Measurements from ENCODE around the gene COL28A1.
A peak's percentile ranks its signal among the peaks of the same experiment; 100 is the strongest.
"Not testable (repeated sequence)": the region's sequence is repeated elsewhere in the genome, so short reads cannot be mapped to it uniquely, and the experiment has no call there.

COL28A1 gene

DNA sequence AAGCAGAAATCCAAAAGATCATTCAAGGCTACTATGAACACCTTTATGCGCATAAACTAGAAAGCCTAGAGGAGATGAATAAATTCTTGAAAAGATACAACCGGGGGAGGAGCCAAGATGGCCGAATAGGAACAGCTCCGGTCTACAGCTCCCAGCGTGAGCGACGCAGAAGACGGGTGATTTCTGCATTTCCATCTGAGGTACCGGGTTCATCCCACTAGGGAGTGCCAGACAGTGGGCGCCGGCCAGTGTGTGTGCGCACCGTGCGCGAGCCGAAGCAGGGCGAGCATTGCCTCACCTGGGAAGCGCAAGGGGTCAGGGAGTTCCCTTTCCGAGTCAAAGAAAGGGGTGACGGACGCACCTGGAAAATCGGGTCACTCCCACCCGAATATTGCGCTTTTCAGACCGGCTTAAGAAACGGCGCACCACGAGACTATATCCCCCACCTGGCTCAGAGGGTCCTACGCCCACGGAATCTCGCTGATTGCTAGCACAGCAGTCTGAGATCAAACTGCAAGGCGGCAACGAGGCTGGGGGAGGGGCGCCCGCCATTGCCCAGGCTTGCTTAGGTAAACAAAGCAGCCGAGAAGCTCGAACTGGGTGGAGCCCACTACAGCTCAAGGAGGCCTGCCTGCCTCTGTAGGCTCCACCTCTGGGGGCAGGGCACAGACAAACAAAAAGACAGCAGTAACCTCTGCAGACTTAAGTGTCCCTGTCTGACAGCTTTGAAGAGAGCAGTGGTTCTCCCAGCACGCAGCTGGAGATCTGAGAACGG lies 70.5 kb downstream of the COL28A1 start:
- DNase-seq (ENCODE audit: low spot score): not testable (repeated sequence)

DNA sequence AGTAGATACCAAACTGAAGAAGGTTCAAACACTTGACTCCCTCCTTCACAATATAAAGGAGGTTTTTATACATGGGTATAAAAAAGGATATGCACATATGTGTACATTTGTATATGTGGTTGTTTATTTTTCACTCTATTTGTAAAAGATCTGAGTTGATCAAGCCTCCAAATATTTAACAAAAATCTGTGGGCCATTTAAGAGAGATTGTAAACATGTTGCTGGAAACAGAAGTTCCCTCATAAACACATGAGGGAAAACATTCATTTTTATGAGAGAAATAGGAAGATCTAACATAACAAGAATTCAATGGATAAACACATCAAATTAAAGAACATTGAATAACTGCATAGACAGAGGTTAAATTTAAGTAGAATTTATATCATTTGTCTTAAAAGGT lies 81.7 kb downstream of the COL28A1 start:
- DNase-seq (ENCODE audit: low spot score): no peak

DNA sequence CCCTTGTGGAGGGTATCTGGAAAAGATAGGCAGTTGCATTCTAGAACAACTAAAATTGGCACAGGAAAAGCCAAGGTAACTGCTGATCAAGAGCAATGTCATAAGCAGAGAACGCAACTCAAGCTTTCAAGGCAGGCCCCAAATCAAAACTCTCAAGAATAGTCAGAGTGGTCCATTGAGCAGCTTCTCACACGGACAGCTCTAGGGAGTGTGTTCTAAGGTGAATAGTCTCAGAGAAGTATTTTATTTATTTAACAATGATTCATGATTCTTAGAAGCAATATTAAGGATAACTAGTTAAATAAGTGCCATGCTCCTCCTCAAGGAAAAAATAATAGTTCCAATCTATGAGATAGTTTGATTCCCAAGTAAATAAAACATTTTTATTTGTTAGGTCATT lies 83.0 kb downstream of the COL28A1 start:
- DNase-seq (ENCODE audit: low spot score): no peak

DNA sequence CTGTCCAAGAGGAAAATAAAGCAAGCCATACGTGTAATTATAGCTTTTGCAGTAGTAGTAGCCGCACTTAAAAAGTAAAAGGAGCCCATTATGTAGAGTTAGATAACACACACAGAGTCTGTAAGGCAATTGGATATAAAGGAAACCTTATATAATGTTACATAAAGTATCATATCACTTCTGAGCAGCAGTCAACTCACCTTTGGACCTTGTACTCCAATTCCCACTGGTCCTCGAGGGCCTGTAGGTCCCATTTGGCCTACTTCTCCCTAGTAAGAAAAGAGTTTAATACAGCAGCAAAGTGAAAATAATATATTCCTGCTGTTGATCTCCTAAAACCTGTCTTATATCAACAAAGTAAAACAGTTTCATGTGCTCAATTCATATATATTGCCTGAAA lies 83.6 kb downstream of the COL28A1 start:
- no peak for DNase-seq (ENCODE audit: low spot score)

GRCh38 chr7:7449055-7449454 lies 86.6 kb downstream of the COL28A1 start:
- DNase-seq (ENCODE audit: low spot score): no peak

DNA sequence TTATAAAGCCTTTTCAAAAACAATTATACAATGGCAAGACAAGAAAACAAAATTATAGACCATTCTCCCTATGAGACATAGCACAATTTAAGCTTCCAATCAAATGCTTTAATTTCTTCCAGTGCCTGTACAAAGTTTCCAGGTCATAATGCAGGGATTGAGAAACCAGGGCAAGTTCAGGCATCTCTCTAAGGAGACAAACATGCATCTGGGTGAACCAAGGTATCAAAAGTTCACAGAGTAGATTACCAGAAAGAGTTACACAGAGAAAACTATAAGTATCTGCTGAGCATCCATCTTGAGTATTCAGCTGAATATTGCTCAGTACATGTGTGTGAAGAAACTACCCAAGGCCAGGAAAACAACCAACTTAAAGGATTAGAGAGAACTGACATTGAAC lies 89.1 kb downstream of the COL28A1 start:
- no peak for DNase-seq (ENCODE audit: low spot score)

DNA sequence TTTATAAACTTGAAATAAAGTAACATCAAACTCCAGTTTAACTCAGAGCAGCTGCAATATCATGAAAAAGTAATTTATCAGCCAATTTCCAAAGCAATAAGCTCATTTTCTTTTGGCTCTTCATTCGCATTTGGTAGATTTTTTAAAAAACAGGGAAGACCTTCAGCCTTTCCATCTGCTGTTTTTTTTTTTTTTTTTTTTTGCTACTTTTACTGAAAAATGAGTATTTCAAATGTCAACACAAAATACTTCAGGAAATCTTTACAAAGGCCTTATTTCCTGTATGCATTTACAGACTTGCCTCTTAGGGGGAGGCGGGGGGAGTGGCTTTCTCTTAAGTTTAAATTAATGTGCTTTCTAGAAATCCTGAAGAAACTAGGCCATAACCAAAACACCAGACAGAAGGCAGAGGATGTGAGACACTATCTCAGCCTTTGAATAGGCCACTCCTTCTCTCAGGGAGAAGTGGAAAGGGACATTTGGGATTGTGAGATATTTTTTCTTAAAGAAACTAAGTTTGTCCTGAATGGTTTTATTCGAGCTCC lies 91.8 kb downstream of the COL28A1 start:
- DNase-seq (ENCODE audit: low spot score): no peak

- peak; percentile 6 for DNase-seq (ENCODE audit: low spot score)
Measured at GRCh38 chr7:7439564-7439963, 96.1 kb downstream of the COL28A1 start.

GRCh38 chr7:7438851-7439250 lies 96.8 kb downstream of the COL28A1 start:
- peak; percentile 98 for DNase-seq (ENCODE audit: low spot score)

DNA sequence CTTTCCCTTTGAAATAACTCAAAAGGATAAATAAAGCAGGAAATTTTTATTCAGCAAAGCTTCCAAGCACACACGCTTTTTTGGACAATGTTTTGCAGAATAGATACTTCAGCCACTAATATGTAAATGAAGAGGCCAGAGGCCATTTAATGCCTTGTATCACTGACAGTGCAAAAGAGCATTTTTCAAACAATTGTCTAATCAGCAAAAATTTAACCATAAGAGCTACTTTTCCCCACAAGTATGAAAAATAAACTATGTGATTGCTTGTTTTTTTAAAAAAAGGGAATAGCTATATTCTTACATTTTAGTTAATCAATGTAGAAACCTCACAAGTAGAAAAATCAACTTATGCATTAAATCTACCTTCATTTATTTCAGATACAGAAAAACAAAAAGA lies 99.7 kb downstream of the COL28A1 start:
- no peak for DNase-seq (ENCODE audit: low spot score)

GRCh38 chr7:7434329-7434728 lies 101.3 kb downstream of the COL28A1 start:
- DNase-seq (ENCODE audit: low spot score): no peak

- no peak for DNase-seq (ENCODE audit: low spot score)
Measured at GRCh38 chr7:7433811-7434210, 101.9 kb downstream of the COL28A1 start.

DNA sequence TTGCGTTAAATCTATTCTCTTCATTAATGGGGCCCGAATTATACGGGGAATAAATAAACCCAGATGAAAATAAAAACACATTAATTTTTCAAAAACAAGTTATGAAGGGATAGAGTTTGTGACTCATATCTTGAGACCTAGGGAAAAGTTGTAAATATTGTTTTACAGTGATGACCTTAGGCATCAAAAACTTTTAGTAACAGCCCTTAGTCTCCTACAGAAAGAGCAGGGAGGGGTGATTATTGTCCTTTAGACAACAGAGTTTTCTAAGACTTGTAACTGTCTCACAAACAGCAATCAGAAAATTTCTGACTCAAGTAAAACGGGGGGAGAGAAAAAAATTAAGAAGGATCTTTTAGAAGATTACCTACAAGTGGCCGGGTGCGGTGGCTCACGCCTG lies 102.7 kb downstream of the COL28A1 start:
- no peak for DNase-seq (ENCODE audit: low spot score)

- DNase-seq (ENCODE audit: low spot score): no peak
Measured at GRCh38 chr7:7428806-7429205, 106.9 kb downstream of the COL28A1 start.

GRCh38 chr7:7427363-7427762 lies 108.3 kb downstream of the COL28A1 start:
- DNase-seq (ENCODE audit: low spot score): no peak

GRCh38 chr7:7426676-7427075 lies 109.0 kb downstream of the COL28A1 start:
- no peak for DNase-seq (ENCODE audit: low spot score)

GRCh38 chr7:7425321-7425720 lies 110.4 kb downstream of the COL28A1 start:
- no peak for DNase-seq (ENCODE audit: low spot score)

GRCh38 chr7:7424151-7424873 lies 111.4 kb downstream of the COL28A1 start:
- peak; percentile 74 for DNase-seq (ENCODE audit: low spot score)

DNA sequence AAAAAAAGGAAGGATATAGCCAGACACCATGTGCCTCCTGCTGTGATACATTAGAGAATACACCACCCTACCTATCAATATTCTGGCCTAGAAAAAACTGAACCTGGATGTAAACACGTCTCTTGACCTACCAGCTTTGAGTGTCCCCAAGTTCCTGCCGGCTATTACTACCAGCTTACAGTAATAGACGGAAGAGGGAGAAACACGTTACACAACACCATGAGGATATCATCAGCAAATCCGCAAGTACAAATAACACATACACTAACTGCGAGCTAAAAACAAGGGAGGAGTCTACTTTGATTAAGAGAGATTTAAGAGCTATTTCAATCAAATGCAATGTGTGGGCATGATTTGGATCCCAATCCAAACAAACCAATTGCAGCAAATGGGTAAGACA lies 113.0 kb downstream of the COL28A1 start:
- no peak for DNase-seq (ENCODE audit: low spot score)

- DNase-seq (ENCODE audit: low spot score): no peak
Measured at GRCh38 chr7:7421826-7422225, 113.8 kb downstream of the COL28A1 start.

DNA sequence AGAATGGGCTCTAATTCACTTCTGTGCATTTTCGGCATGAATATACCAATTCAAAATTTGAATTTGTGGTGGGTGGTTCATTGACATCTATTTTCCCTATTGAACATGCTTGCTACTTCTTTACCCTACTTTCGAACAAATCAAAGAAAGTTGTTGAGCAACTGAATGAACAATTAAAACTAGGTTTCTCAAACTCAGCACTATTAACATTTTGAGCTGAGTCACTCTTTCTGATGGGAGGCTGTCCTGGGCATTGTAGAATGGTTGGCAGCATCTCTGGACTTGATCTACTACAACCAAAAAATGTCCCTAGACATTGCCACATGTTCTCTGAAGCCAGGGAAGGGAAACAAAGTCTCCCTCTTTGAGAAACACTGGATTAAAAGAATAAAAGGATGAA lies 116.7 kb downstream of the COL28A1 start:
- no peak for DNase-seq (ENCODE audit: low spot score)

DNA sequence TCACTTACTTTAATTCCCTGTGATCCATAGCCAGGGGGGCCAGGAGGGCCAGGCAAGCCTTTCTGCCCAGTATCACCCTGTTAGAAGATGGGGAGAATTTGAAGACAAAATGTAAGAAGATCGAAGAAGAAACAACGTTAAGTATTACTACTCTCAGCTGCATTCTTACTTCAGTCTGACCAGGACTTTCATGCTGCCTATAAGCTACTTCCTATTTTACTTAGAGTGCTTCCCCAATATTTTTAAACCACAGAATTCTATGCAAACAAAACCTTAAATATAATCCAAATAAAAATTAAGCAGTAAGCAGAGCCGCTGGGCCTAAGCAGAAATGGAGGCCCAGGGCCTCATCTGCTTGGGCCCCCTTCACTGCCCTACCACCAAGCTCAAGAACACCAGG lies 117.8 kb downstream of the COL28A1 start:
- no peak for DNase-seq (ENCODE audit: low spot score)

GRCh38 chr7:7417414-7417813 lies 118.3 kb downstream of the COL28A1 start:
- no peak for DNase-seq (ENCODE audit: low spot score)
